Skeletal muscle tissue (tissue), 4 donors: Measurements from ENCODE around the gene CCR3. TPM values are rescaled to one million over a fixed set of nuclear protein-coding genes. Genes with fewer than 3 reads are reported as not detected.

Source experiments
- H3K27ac ChIP-seq: one replicate; pipeline ENCODE4 v1.7.0; 2013; ENCODE audit warnings: mild to moderate bottlenecking, low read depth, low read length, inconsistent platforms
- H3K27me3 ChIP-seq, 3 donors: one replicate each; pipeline ENCODE4 v1.7.0; 2013; ENCODE audit warnings: low read length in 3 of 3; ENCODE audit not compliant: control insufficient read depth in 3 of 3, insufficient read depth in 3 of 3
- H3K36me3 ChIP-seq, 3 donors: one replicate each; pipeline ENCODE4 v1.7.0; 2013; ENCODE audit warnings: low read length in 3 of 3; ENCODE audit not compliant: control insufficient read depth in 3 of 3, insufficient read depth in 3 of 3
- H3K4me1 ChIP-seq, 3 donors: one replicate each; pipeline ENCODE4 v1.7.0; 2013; ENCODE audit warnings: low read length in 3 of 3, mild to moderate bottlenecking in 3 of 3; ENCODE audit not compliant: control insufficient read depth in 3 of 3, insufficient read depth in 3 of 3
- H3K4me3 ChIP-seq, 3 donors: one replicate each; pipeline ENCODE4 v1.7.0; 2013; ENCODE audit warnings: low read length in 3 of 3
- H3K9ac ChIP-seq, 3 donors: one replicate each; pipeline ENCODE4 v1.7.0; 2013; ENCODE audit warnings: low read length in 3 of 3, mild to moderate bottlenecking in 3 of 3, moderate library complexity in 2 of 3, low read depth in 1 of 3
- H3K9me3 ChIP-seq, 3 donors: one replicate each; pipeline ENCODE4 v1.7.0; 2013; ENCODE audit warnings: low read length in 3 of 3; ENCODE audit not compliant: control insufficient read depth in 3 of 3
- total RNA-seq: library from RNA; depleted of rRNA; stranded (reverse); fragments of >200 nt; gene quantifications from one replicate; pipeline ENCODE4 v1.2.3, GENCODE V29; 2014
- donor health status: Osteomylitis.

The CCR3 gene
- total RNA-seq, 1 donor from 2014 or later = not detected

- no peak overlapping the region for H3K27ac ChIP-seq
- H3K36me3 ChIP-seq = no peaks in the 10 kb centered on the region
- no peaks in the 10 kb centered on the region for H3K27me3 ChIP-seq
- no peaks in the 10 kb centered on the region for H3K4me1 ChIP-seq
- no peak overlapping the region for H3K9ac ChIP-seq
- H3K9me3 ChIP-seq = no peaks in the 10 kb centered on the region
- no peak overlapping the region for H3K4me3 ChIP-seq
These were observed 61.0 kb downstream of the CCR3 start for GRCh38 chr3:46303240-46303639.

- Histone ChIP-seq H3K4me3 (no peak overlapping the region), H3K4me1 (no peaks in the 10 kb centered on the region), H3K9me3 (no peaks in the 10 kb centered on the region), H3K27me3 (no peaks in the 10 kb centered on the region), H3K27ac (no peak overlapping the region), H3K36me3 (no peaks in the 10 kb centered on the region), H3K9ac (no peak overlapping the region)
These were observed 62.5 kb downstream of the CCR3 start for GRCh38 chr3:46304739-46305138.

GRCh38 chr3:46312991-46313390, 70.7 kb downstream of the CCR3 start:
- Histone ChIP-seq H3K4me1 (no peaks in the 10 kb centered on the region), H3K27me3 (no peaks in the 10 kb centered on the region), H3K9ac (no peak overlapping the region), H3K9me3 (no peaks in the 10 kb centered on the region), H3K36me3 (no peaks in the 10 kb centered on the region), H3K4me3 (no peak overlapping the region), H3K27ac (no peak overlapping the region)

GRCh38 chr3:46314517-46314916, 72.3 kb downstream of the CCR3 start:
- no peaks in the 10 kb centered on the region for H3K36me3 ChIP-seq
- H3K27ac ChIP-seq = no peak overlapping the region
- no peak overlapping the region for H3K9ac ChIP-seq
- H3K9me3 ChIP-seq = no peaks in the 10 kb centered on the region
- H3K4me3 ChIP-seq = no peak overlapping the region
- H3K4me1 ChIP-seq = no peaks in the 10 kb centered on the region
- no peaks in the 10 kb centered on the region for H3K27me3 ChIP-seq

- H3K9ac ChIP-seq = no peak overlapping the region
- H3K4me3 ChIP-seq = no peak overlapping the region
- no peak overlapping the region for H3K27ac ChIP-seq
- H3K27me3 ChIP-seq = no peaks in the 10 kb centered on the region
- H3K9me3 ChIP-seq = no peaks in the 10 kb centered on the region
- H3K4me1 ChIP-seq = no peaks in the 10 kb centered on the region
- H3K36me3 ChIP-seq = no peaks in the 10 kb centered on the region
These were observed 73.9 kb downstream of the CCR3 start for GRCh38 chr3:46316206-46316605.

Other genes with a start within 250 kb of the CCR3 start
- gene FYCO1, start 246.6 kb upstream of the CCR3 start, total RNA-seq = 16.7 TPM
- not detected for gene XCR1, start 215.0 kb upstream of the CCR3 start, total RNA-seq
- gene CCR1, start 34.1 kb upstream of the CCR3 start, total RNA-seq = 3.7 TPM
- 3.7 TPM for gene CCR2, start 111.7 kb downstream of the CCR3 start, total RNA-seq
- gene CCR5, start 128.5 kb downstream of the CCR3 start, total RNA-seq = 0.52 TPM
- 1.6 TPM for gene CCRL2, start 164.8 kb downstream of the CCR3 start, total RNA-seq
- gene LTF, start 222.4 kb downstream of the CCR3 start, total RNA-seq = 3.1 TPM